Trophoblast cell (in vitro differentiated cells and primary cell): ENCODE measurements around the gene EFCAB11.

Source experiments
- DNase-seq, 2 donors: peaks; one replicate each; pipeline ENCODE4 v3.0.0-alpha.2; 2016
- H2AFZ ChIP-seq: 2 replicates; pipeline ENCODE4 v1.6.1; 2013; ENCODE audit warnings: low read length, moderate library complexity, mild to moderate bottlenecking; ENCODE audit not compliant: insufficient read depth, poor library complexity
- H2AK5ac ChIP-seq: 2 replicates; pipeline ENCODE4 v1.6.1; 2013; ENCODE audit warnings: mild to moderate bottlenecking, low read length
- H2BK120ac ChIP-seq: 2 replicates; pipeline ENCODE4 v1.6.1; 2013; ENCODE audit warnings: low read length, mild to moderate bottlenecking, moderate library complexity; ENCODE audit not compliant: insufficient read depth, poor library complexity
- H2BK12ac ChIP-seq: 2 replicates; pipeline ENCODE4 v1.6.1; 2013; ENCODE audit warnings: mild to moderate bottlenecking, low read length, moderate library complexity
- H2BK5ac ChIP-seq: 2 replicates; pipeline ENCODE4 v1.6.1; 2013; ENCODE audit warnings: low read length, low read depth, moderate library complexity, mild to moderate bottlenecking; ENCODE audit not compliant: poor library complexity
- H3K14ac ChIP-seq: 2 replicates; pipeline ENCODE4 v1.6.1; 2013; ENCODE audit warnings: mild to moderate bottlenecking, low read length
- H3K18ac ChIP-seq: 2 replicates; pipeline ENCODE4 v1.6.1; 2013; ENCODE audit warnings: mild to moderate bottlenecking, low read length
- H3K23ac ChIP-seq: 2 replicates; pipeline ENCODE4 v1.6.1; 2013; ENCODE audit warnings: low read length
- H3K27ac ChIP-seq: 2 replicates; pipeline ENCODE4 v1.5.1; 2013; ENCODE audit warnings: low read depth, mild to moderate bottlenecking, inconsistent platforms, low read length, moderate library complexity
- H3K27me3 ChIP-seq: 2 replicates; pipeline ENCODE4 v1.6.1; 2013; ENCODE audit warnings: inconsistent platforms, mild to moderate bottlenecking, low read length, moderate library complexity; ENCODE audit not compliant: insufficient read depth
- H3K36me3 ChIP-seq, 2 experiments: 1 replicate in 1 of 2; 2 replicates in 1 of 2; pipeline ENCODE4 v1.6.1; 2013; ENCODE audit warnings: low read length in 2 of 2, mild to moderate bottlenecking in 2 of 2, moderate library complexity in 1 of 2; ENCODE audit not compliant: insufficient read depth in 2 of 2, control insufficient read depth in 1 of 2
- H3K4ac ChIP-seq: 2 replicates; pipeline ENCODE4 v1.6.1; 2013; ENCODE audit warnings: low read depth, mild to moderate bottlenecking, low read length, moderate library complexity
- H3K4me1 ChIP-seq, 2 experiments: 1 replicate in 1 of 2; 2 replicates in 1 of 2; pipeline ENCODE4 v1.6.1; 2013; ENCODE audit warnings: low read length in 2 of 2, mild to moderate bottlenecking in 2 of 2, moderate library complexity in 1 of 2; ENCODE audit not compliant: insufficient read depth in 2 of 2, control insufficient read depth in 1 of 2
- H3K4me2 ChIP-seq: 2 replicates; pipeline ENCODE4 v1.6.1; 2013; ENCODE audit warnings: inconsistent platforms, mild to moderate bottlenecking, low read length, moderate library complexity
- H3K4me3 ChIP-seq: 2 replicates; pipeline ENCODE4 v1.5.1; 2013; ENCODE audit warnings: mild to moderate bottlenecking, low read depth, low read length, inconsistent platforms
- H3K79me1 ChIP-seq: one replicate; pipeline ENCODE4 v1.6.1; 2013; ENCODE audit warnings: low read length
- H3K79me2 ChIP-seq: 2 replicates; pipeline ENCODE4 v1.6.1; 2013; ENCODE audit warnings: low read length, mild to moderate bottlenecking; ENCODE audit not compliant: control insufficient read depth, insufficient read depth, poor library complexity
- H3K9ac ChIP-seq: 2 replicates; pipeline ENCODE4 v1.6.1; 2013; ENCODE audit warnings: mild to moderate bottlenecking, low read length
- H3K9me3 ChIP-seq: 2 replicates; pipeline ENCODE4 v1.6.1; 2013; ENCODE audit warnings: low read depth, mild to moderate bottlenecking, control low read depth, inconsistent platforms, low read length; ENCODE audit not compliant: insufficient read depth
- H4K12ac ChIP-seq: 2 replicates; pipeline ENCODE4 v1.6.1; 2013; ENCODE audit warnings: low read depth, mild to moderate bottlenecking, low read length, moderate library complexity
- H4K8ac ChIP-seq: 2 replicates; pipeline ENCODE4 v1.6.1; 2013; ENCODE audit warnings: low read depth, mild to moderate bottlenecking, low read length, moderate library complexity
- H4K91ac ChIP-seq: one replicate; pipeline ENCODE4 v1.6.1; 2013; ENCODE audit warnings: low read depth, mild to moderate bottlenecking, low read length, moderate library complexity
- whole genome bisulfite sequencing: extraction: QIAGEN DNeasy Blood & Tissue Kit; methylation state at CpG from one replicate; pipeline ENCODE4 v1.1.7; 2013; ENCODE audit warnings: missing lambda C conversion rate; ENCODE audit not compliant: insufficient read length, insufficient coverage; ENCODE audit errors: extremely low coverage; 5-methylcytosine and 5-hydroxymethylcytosine counted together

The EFCAB11 gene

GRCh38 chr14:89767131-89767530, 187.4 kb downstream of the EFCAB11 start:
- no peak overlapping the region for H3K14ac ChIP-seq
- no peaks in the 10 kb centered on the region for H3K79me2 ChIP-seq
- H4K12ac ChIP-seq = no peak overlapping the region
- H2BK5ac ChIP-seq = no peak overlapping the region
- H2AFZ ChIP-seq = no peak overlapping the region
- no peak overlapping the region for H3K4me2 ChIP-seq
- no peak overlapping the region for H3K4ac ChIP-seq
- no peak overlapping the region for H4K8ac ChIP-seq
- no peak overlapping the region for H3K27ac ChIP-seq
- no peaks in the 10 kb centered on the region for H3K27me3 ChIP-seq
- no peaks in the 10 kb centered on the region for H3K36me3 ChIP-seq
- peaks cover 0 to 4% of the 10 kb centered on the region in 2 experiments for H3K4me1 ChIP-seq
- H4K91ac ChIP-seq = no peak overlapping the region
- H2BK12ac ChIP-seq = no peak overlapping the region
- H3K79me1 ChIP-seq = no peaks in the 10 kb centered on the region
- H3K9ac ChIP-seq = no peak overlapping the region
- no peak overlapping the region for H3K4me3 ChIP-seq
- no CpG with 5 or more reads among the region's 3 CpGs for WGBS
- peaks cover 2% of the 10 kb centered on the region for H3K9me3 ChIP-seq
- no peak overlapping the region for H3K18ac ChIP-seq
- no peak overlapping the region for H2AK5ac ChIP-seq
- H2BK120ac ChIP-seq = no peak overlapping the region
- DNase-seq = no peak
- H3K23ac ChIP-seq = no peak overlapping the region

GRCh38 chr14:89765346-89765745, 189.2 kb downstream of the EFCAB11 start:
- H3K4ac ChIP-seq = no peak overlapping the region
- no peaks in the 10 kb centered on the region for H3K36me3 ChIP-seq
- no peak overlapping the region for H4K91ac ChIP-seq
- H3K4me2 ChIP-seq = no peak overlapping the region
- H4K12ac ChIP-seq = no peak overlapping the region
- H3K18ac ChIP-seq = no peak overlapping the region
- H3K9me3 ChIP-seq = peaks cover 2% of the 10 kb centered on the region
- no peak overlapping the region for H2BK120ac ChIP-seq
- H2AFZ ChIP-seq = no peak overlapping the region
- no peaks in the 10 kb centered on the region for H3K27me3 ChIP-seq
- no peaks in the 10 kb centered on the region for H3K79me2 ChIP-seq
- no CpG with 5 or more reads among the region's 3 CpGs for WGBS
- H3K9ac ChIP-seq = no peak overlapping the region
- H3K4me3 ChIP-seq = no peak overlapping the region
- H3K14ac ChIP-seq = no peak overlapping the region
- no peak overlapping the region for H2AK5ac ChIP-seq
- no peaks in the 10 kb centered on the region for H3K79me1 ChIP-seq
- no peak overlapping the region for H2BK5ac ChIP-seq
- H3K27ac ChIP-seq = no peak overlapping the region
- H4K8ac ChIP-seq = no peak overlapping the region
- H3K4me1 ChIP-seq = no peaks in the 10 kb centered on the region
- no peak overlapping the region for H2BK12ac ChIP-seq
- H3K23ac ChIP-seq = no peak overlapping the region
- DNase-seq = no peak

DNA sequence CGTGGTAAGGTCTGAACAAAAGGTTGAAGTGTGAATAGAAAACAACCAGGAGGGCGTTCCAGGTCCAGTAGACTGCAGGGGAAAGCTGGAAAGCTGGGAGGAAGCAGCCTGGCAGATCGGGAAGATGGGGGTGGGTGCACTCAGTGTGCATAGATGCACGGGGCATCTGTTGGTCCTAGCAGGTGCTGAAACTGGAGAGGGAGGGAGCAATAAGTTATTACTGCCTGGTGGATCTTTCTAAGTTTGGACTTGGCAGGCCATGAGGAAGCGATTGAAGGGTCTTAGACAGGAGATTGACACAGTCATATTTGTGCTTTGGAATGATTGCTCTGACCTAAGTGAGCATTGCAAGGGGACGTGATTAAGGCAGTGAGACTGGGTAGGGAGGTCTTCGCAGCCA, 194.4 kb downstream of the EFCAB11 start:
- Histone ChIP-seq H3K14ac (no peak overlapping the region), H3K79me1 (no peaks in the 10 kb centered on the region), H4K8ac (no peak overlapping the region), H3K79me2 (no peaks in the 10 kb centered on the region), H2BK5ac (no peak overlapping the region), H2AK5ac (no peak overlapping the region), H3K18ac (no peak overlapping the region), H3K4me3 (no peak overlapping the region), H3K9me3 (peaks cover 3% of the 10 kb centered on the region), H2AFZ (no peak overlapping the region), H3K4me1 (peaks cover 0 to 6% of the 10 kb centered on the region in 2 experiments), H4K12ac (no peak overlapping the region), H4K91ac (no peak overlapping the region), H3K27me3 (no peaks in the 10 kb centered on the region), H3K4ac (no peak overlapping the region), H2BK120ac (no peak overlapping the region), H3K23ac (no peak overlapping the region), H3K4me2 (no peak overlapping the region), H2BK12ac (no peak overlapping the region), H3K9ac (no peak overlapping the region), H3K27ac (no peak overlapping the region), H3K36me3 (no peaks in the 10 kb centered on the region)
- no CpG with 5 or more reads among the region's 7 CpGs for WGBS
- no peak for DNase-seq

GRCh38 chr14:89757313-89757939, 197.1 kb downstream of the EFCAB11 start:
- Histone ChIP-seq H2AK5ac (no peak overlapping the region), H3K14ac (no peak overlapping the region), H3K18ac (no peak overlapping the region), H3K4me2 (no peak overlapping the region), H3K27ac (no peak overlapping the region), H3K79me1 (no peaks in the 10 kb centered on the region), H2BK5ac (no peak overlapping the region), H2BK12ac (no peak overlapping the region), H4K91ac (no peak overlapping the region), H2BK120ac (no peak overlapping the region), H2AFZ (no peak overlapping the region), H3K4ac (no peak overlapping the region), H3K23ac (no peak overlapping the region), H3K9me3 (peaks cover 3% of the 10 kb centered on the region), H3K4me1 (peaks cover 0 to 6% of the 10 kb centered on the region in 2 experiments), H3K9ac (no peak overlapping the region), H3K27me3 (no peaks in the 10 kb centered on the region), H3K36me3 (no peaks in the 10 kb centered on the region), H4K8ac (no peak overlapping the region), H4K12ac (no peak overlapping the region), H3K4me3 (no peak overlapping the region), H3K79me2 (no peaks in the 10 kb centered on the region)
- no CpG with 5 or more reads among the region's 5 CpGs for WGBS
- no peak for DNase-seq
